ENCODE measurements around the gene XYLB. TPM values are rescaled to one million over a fixed set of nuclear protein-coding genes. Genes with fewer than 3 reads are reported as not detected.

XYLB gene
- total and polyA plus RNA-seq, 2 of the 13 experiments (the other 11 are each of a cell fraction or from before 2014, with no cell fraction given), result 25.9 to 30.0 TPM

- H3K79me2 ChIP-seq (ENCODE audit: insufficient read depth, low read length), result no peaks in the 10 kb centered on the region
- CTCF ChIA-PET (ENCODE audit: low intra/inter-chr PET ratio, low total read pairs), result no interaction called here
- no peak overlapping the region for H3K4me3 ChIP-seq (replicated peaks in 1 of 3; ENCODE audit: insufficient read depth in 1 of 3, low read depth in 2 of 3, low read length in 3 of 3)
- no peaks in the 10 kb centered on the region; a peak in 2 of 5 replicates for H3K27me3 ChIP-seq (ENCODE audit: control insufficient read depth in 1 of 2, insufficient read depth in 2 of 2, low read length in 2 of 2)
- 0% methylated on average over 1 of the region's 1 CpG for WGBS (ENCODE audit: low lambda C conversion rate)
- H3K4me1 ChIP-seq (ENCODE audit: insufficient read depth, low read length), result no peaks in the 10 kb centered on the region
- H3K9ac ChIP-seq (ENCODE audit: insufficient read depth, low read depth, low read length), result no peak overlapping the region
- H3K9me3 ChIP-seq (ENCODE audit: low read length), result no peaks in the 10 kb centered on the region
- no TSS peak for BruUV-seq (replicated peaks)
- intact Hi-C loops (cut with micrococcal nuclease; ENCODE audit: unreplicated experiment) (no loop called here), in situ Hi-C loops (cut with HindIII; ENCODE audit: extremely low pct_ligation_motif_present, low pct_unique_long_range_greater_than_20kb) (no loop called here)
- H3K36me3 ChIP-seq (replicated peaks in 1 of 2; ENCODE audit: control insufficient read depth in 1 of 2, insufficient read depth in 2 of 2, low read length in 2 of 2), result no peaks in the 10 kb centered on the region
- DNase-seq (ENCODE audit: low spot score), result no peak
- H3K4me2 ChIP-seq (ENCODE audit: low read depth, low read length), result no peak overlapping the region
- no peak for ATAC-seq
- no peak overlapping the region for H2AFZ ChIP-seq (ENCODE audit: low read length)
- TF ChIP-seq MAFK (conservative IDR thresholded peaks at IDR 0.05 in 1 of 2, IDR thresholded peaks at IDR 0.05 in 1 of 2; ENCODE audit: low read length in 2 of 2) (peak in 1 of 2 experiments; percentile 43; a peak in 2 of 4 replicates), TAF15 (IDR thresholded peaks at IDR 0.05; ENCODE audit: low read depth, low read length, poor library complexity, severe bottlenecking) (no peak), CEBPZ (IDR thresholded peaks at IDR 0.05; ENCODE audit: low read length) (no peak), REL (CRISPR knock-in tag; conservative IDR thresholded peaks at IDR 0.05) (no peak), GATA4 (IDR thresholded peaks at IDR 0.05; ENCODE audit: borderline replicate concordance, low read depth) (no peak), NBN (conservative IDR thresholded peaks at IDR 0.05) (no peak), IRX3 (CRISPR knock-in tag; IDR thresholded peaks at IDR 0.05; ENCODE audit: borderline replicate concordance, low read depth) (no peak), ZNF580 (CRISPR knock-in tag; IDR thresholded peaks at IDR 0.05; ENCODE audit: borderline replicate concordance, low read depth) (no peak)
- FAIRE-seq, result no peak
- POLR2A ChIA-PET, result no interaction called here
- no peaks in the 10 kb centered on the region for H4K20me1 ChIP-seq (ENCODE audit: insufficient read depth, low read length)
- H3K27ac ChIP-seq (ENCODE audit: extremely low read length, insufficient read depth, low read length), result no peak overlapping the region
Measured at GRCh38 chr3:38323060-38323459, 23.5 kb upstream of the XYLB start.

All from HepG2 (cell line).